ENCODE data around the gene MFSD12.

MFSD12 gene

GRCh38 chr19:3546119-3546518 lies 11.3 kb downstream of the MFSD12 start:
- no peaks in the 10 kb centered on the region for H3K36me3 ChIP-seq (replicated peaks; ENCODE audit: insufficient read depth, low read length)
- no peaks in the 10 kb centered on the region for H3K27me3 ChIP-seq (replicated peaks; ENCODE audit: insufficient read depth, low read length)
- H3K4me2 ChIP-seq (ENCODE audit: low read depth, low read length): no peak overlapping the region
- no peaks in the 10 kb centered on the region for H3K4me1 ChIP-seq (ENCODE audit: low read length)
- no peak overlapping the region for H3K27ac ChIP-seq (ENCODE audit: low read length)
- H3K9me3 ChIP-seq (replicated peaks; ENCODE audit: insufficient read depth, low read length): no peaks in the 10 kb centered on the region
- peaks cover 4% of the 10 kb centered on the region for H3F3A ChIP-seq (ENCODE audit: insufficient read depth, low read length)
- no peak overlapping the region for H3K9ac ChIP-seq (ENCODE audit: low read length)
- DNase-seq: no peak
- no peak overlapping the region for H2AFZ ChIP-seq (ENCODE audit: low read length)
- H4K20me1 ChIP-seq (ENCODE audit: insufficient read depth, low read length): no peaks in the 10 kb centered on the region
- TF ChIP-seq EZH2phosphoT487 (IDR thresholded peaks at IDR 0.05; ENCODE audit: low read length) (no peak), CTCF (IDR thresholded peaks at IDR 0.05; ENCODE audit: low read length) (no peak), EZH2 (optimal IDR thresholded peaks at IDR 0.05; ENCODE audit: low read depth, low read length) (no peak)
- no peaks in the 10 kb centered on the region for H3K9me2 ChIP-seq (replicated peaks; ENCODE audit: insufficient read depth, low read length)
- no peaks in the 10 kb centered on the region for H3K79me2 ChIP-seq (ENCODE audit: low read length)
- no peak overlapping the region for H3K4me3 ChIP-seq (ENCODE audit: low read length)

GRCh38 chr19:3545669-3546034 lies 11.7 kb downstream of the MFSD12 start:
- no peak overlapping the region for H3K4me2 ChIP-seq (ENCODE audit: low read depth, low read length)
- H3K9me2 ChIP-seq (replicated peaks; ENCODE audit: insufficient read depth, low read length): no peaks in the 10 kb centered on the region
- no peaks in the 10 kb centered on the region for H3K79me2 ChIP-seq (ENCODE audit: low read length)
- DNase-seq: no peak
- H3K9ac ChIP-seq (ENCODE audit: low read length): no peak overlapping the region
- no peaks in the 10 kb centered on the region for H3K4me1 ChIP-seq (ENCODE audit: low read length)
- peaks cover 4% of the 10 kb centered on the region for H3F3A ChIP-seq (ENCODE audit: insufficient read depth, low read length)
- H3K27ac ChIP-seq (ENCODE audit: low read length): 0 out of 2 replicates have a peak overlapping the region, but pooled peaks have one; percentile 7
- H2AFZ ChIP-seq (ENCODE audit: low read length): no peak overlapping the region
- TF ChIP-seq EZH2 (optimal IDR thresholded peaks at IDR 0.05; ENCODE audit: low read depth, low read length) (no peak), CTCF (IDR thresholded peaks at IDR 0.05; ENCODE audit: low read length) (no peak), EZH2phosphoT487 (IDR thresholded peaks at IDR 0.05; ENCODE audit: low read length) (no peak)
- H4K20me1 ChIP-seq (ENCODE audit: insufficient read depth, low read length): no peaks in the 10 kb centered on the region
- H3K27me3 ChIP-seq (replicated peaks; ENCODE audit: insufficient read depth, low read length): no peaks in the 10 kb centered on the region
- H3K9me3 ChIP-seq (replicated peaks; ENCODE audit: insufficient read depth, low read length): no peaks in the 10 kb centered on the region
- H3K36me3 ChIP-seq (replicated peaks; ENCODE audit: insufficient read depth, low read length): no peaks in the 10 kb centered on the region
- H3K4me3 ChIP-seq (ENCODE audit: low read length): no peak overlapping the region

- no peak overlapping the region for H3K4me3 ChIP-seq (ENCODE audit: low read length)
- H3K27ac ChIP-seq (ENCODE audit: low read length): 0 out of 2 replicates have a peak overlapping the region, but pooled peaks have one; percentile 7
- H3K9ac ChIP-seq (ENCODE audit: low read length): no peak overlapping the region
- H3K9me2 ChIP-seq (replicated peaks; ENCODE audit: insufficient read depth, low read length): no peaks in the 10 kb centered on the region
- no peaks in the 10 kb centered on the region for H3K9me3 ChIP-seq (replicated peaks; ENCODE audit: insufficient read depth, low read length)
- no peaks in the 10 kb centered on the region for H3K4me1 ChIP-seq (ENCODE audit: low read length)
- H3K4me2 ChIP-seq (ENCODE audit: low read depth, low read length): no peak overlapping the region
- H4K20me1 ChIP-seq (ENCODE audit: insufficient read depth, low read length): no peaks in the 10 kb centered on the region
- TF ChIP-seq EZH2phosphoT487 (IDR thresholded peaks at IDR 0.05; ENCODE audit: low read length) (no peak), CTCF (IDR thresholded peaks at IDR 0.05; ENCODE audit: low read length) (peak; percentile 95), EZH2 (optimal IDR thresholded peaks at IDR 0.05; ENCODE audit: low read depth, low read length) (no peak)
- H3F3A ChIP-seq (ENCODE audit: insufficient read depth, low read length): peaks cover 4% of the 10 kb centered on the region
- no peaks in the 10 kb centered on the region for H3K36me3 ChIP-seq (replicated peaks; ENCODE audit: insufficient read depth, low read length)
- no peaks in the 10 kb centered on the region for H3K27me3 ChIP-seq (replicated peaks; ENCODE audit: insufficient read depth, low read length)
- no peaks in the 10 kb centered on the region for H3K79me2 ChIP-seq (ENCODE audit: low read length)
- H2AFZ ChIP-seq (ENCODE audit: low read length): no peak overlapping the region
- peak; percentile 58 for DNase-seq
These were observed 12.4 kb downstream of the MFSD12 start for GRCh38 chr19:3544742-3545668.

Measured in MM.1S (cell line).